Breast epithelium (tissue), 3 donors: ENCODE data around the gene SCN5A.

Experiments
- POLR2A ChIP-seq: fragments of 450-650 bp; IDR thresholded peaks from one replicate; pipeline ENCODE4 v1.6.1; 2016; ENCODE audit warnings: antibody characterized with exemption, mild to moderate bottlenecking, moderate library complexity
- POLR2AphosphoS5 ChIP-seq, 3 donors: sonication (generic); formaldehyde crosslinking; IDR thresholded peaks; one replicate each; pipeline ENCODE4 v1.6.1; 2017; ENCODE audit warnings: antibody characterized with exemption in 3 of 3
- TF ChIP-seq, protein P1 (sequence below), 3 donors: fragments of 450-650 bp; IDR thresholded peaks; one replicate each; pipeline ENCODE4 v1.5.1; 2016 to 2017; ENCODE audit warnings: antibody characterized with exemption in 3 of 3, mild to moderate bottlenecking in 3 of 3, moderate library complexity in 3 of 3

DNA sequence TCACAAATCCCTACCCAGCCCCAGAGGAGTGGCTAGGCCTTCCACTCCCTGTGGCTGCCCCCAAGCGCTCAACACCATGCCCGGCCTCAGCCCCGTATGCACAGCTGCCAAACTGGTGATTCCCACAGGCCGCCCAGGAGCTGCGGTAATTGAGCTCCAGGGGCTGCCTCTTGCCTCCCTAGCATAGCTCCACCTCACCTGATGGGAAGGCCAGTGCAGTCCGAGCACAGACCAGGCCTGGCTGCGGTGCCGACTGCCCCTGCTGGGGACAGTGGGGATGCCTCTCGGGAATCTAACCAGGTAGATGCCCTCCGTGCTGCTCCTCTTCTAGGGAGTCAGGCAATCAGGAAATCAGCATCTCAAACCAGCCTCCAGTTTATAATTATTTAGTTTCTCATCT, 25.9 kb downstream of the SCN5A start:
- TF ChIP-seq, protein P1, sequence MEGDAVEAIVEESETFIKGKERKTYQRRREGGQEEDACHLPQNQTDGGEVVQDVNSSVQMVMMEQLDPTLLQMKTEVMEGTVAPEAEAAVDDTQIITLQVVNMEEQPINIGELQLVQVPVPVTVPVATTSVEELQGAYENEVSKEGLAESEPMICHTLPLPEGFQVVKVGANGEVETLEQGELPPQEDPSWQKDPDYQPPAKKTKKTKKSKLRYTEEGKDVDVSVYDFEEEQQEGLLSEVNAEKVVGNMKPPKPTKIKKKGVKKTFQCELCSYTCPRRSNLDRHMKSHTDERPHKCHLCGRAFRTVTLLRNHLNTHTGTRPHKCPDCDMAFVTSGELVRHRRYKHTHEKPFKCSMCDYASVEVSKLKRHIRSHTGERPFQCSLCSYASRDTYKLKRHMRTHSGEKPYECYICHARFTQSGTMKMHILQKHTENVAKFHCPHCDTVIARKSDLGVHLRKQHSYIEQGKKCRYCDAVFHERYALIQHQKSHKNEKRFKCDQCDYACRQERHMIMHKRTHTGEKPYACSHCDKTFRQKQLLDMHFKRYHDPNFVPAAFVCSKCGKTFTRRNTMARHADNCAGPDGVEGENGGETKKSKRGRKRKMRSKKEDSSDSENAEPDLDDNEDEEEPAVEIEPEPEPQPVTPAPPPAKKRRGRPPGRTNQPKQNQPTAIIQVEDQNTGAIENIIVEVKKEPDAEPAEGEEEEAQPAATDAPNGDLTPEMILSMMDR (IDR thresholded peaks at IDR 0.05) = no peak
- TF ChIP-seq POLR2A = no peak
- TF ChIP-seq POLR2AphosphoS5 (IDR thresholded peaks at IDR 0.05) = no peak
